Inflammatory macrophage treated with lipopolysaccharide for 1 hour (primary cell): Measurements from ENCODE around the gene CUBN.

Experiments used
- DNase-seq, 2 donors: peaks; one replicate each; pipeline ENCODE4 v3.0.0-alpha.2; 2020 to 2022

The CUBN gene

DNA sequence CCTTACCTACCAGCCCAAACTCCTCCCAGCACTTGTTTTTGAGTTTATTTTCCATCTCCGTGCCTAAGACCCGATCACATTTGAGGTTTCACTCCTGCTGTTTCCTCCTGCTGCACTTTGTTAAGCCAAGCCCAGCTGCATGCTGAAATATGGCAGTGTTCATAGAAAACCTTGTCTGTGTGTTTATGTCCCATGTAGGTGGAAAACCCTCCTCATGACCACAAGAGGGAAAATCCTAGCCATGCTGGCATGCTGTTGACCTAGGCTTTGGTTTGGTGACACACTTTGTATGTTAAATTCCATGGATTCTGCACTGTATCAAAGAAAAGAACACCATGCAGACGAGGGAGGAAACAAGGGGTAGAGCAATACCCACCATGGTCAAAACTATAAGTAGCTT, 154.4 kb downstream of the CUBN start:
- peak in 1 of 2 donors; percentile 32 for DNase-seq

DNA sequence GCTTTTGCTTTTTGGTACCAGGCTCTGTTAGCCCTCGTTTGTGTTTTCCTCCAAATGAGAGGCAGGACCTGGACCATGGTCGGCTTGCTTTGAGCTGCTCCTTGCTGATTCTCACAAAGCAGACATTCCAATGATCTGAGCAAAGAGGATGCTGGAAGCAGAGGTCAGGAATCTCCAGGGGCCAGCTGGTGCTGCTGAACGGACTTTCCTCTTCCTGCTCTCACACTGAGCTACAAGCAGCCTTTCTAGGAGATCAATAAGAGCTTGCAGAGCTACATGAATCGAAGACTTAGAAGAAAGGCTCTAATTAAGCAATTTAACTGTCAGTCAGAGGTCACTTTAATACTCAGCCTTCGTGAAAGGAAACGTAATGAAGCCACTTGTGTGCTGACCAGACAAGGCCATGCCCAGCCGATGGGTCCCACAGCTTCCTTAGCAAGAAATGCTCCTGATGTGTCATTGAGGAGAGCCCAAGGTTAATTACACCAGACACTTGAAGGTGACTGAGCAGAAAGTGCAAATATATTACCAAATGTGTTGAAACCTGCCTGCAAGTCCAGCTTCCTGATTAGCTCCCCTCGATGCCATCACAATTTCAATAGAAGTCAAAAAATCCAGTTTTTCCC, 161.1 kb downstream of the CUBN start:
- peak; percentile 53 to 55 for DNase-seq

GRCh38 chr10:16967866-16968415, 161.7 kb downstream of the CUBN start:
- DNase-seq = no peak

DNA sequence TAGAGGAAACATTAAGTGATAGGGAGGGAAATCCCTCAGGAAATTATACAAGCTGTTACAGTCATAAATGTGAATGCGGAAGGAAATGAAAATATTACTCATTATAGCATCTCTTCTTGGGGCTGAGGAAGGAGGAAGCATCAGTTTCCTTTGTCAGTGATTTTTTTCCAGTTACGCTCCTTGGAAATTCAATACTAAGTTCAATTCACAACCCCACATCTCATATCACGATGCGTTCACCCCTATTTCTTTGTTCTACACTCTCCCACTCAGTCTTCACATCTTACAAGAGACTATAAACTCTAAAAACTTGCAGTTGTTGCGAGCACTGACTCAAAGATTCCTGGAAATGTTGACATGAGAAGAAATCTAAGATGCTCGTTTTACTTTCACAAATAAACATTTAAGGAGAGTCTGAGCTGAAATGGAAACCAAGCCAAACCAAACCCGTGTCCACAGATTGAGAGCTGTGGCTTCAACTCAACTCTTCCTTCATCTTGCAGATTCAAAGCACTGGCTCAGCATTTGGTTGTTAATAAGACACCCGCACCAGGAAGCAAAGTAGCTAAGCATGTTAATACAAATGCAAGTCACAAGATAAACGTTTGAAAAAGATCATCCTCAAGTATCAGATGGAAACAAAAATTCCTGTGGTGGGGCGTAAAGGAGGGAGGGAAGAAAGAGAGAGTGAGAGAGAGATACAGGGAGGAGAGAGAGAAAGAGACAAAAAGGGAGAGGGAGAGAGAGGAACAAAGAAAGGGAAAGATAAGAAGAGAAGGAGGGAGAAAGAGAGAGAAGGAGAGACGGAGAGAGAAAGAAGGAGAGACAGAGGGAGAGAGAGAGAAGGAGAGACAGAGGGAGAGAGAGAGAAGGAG, 162.4 kb downstream of the CUBN start:
- DNase-seq = peak; percentile 72 to 83

DNA sequence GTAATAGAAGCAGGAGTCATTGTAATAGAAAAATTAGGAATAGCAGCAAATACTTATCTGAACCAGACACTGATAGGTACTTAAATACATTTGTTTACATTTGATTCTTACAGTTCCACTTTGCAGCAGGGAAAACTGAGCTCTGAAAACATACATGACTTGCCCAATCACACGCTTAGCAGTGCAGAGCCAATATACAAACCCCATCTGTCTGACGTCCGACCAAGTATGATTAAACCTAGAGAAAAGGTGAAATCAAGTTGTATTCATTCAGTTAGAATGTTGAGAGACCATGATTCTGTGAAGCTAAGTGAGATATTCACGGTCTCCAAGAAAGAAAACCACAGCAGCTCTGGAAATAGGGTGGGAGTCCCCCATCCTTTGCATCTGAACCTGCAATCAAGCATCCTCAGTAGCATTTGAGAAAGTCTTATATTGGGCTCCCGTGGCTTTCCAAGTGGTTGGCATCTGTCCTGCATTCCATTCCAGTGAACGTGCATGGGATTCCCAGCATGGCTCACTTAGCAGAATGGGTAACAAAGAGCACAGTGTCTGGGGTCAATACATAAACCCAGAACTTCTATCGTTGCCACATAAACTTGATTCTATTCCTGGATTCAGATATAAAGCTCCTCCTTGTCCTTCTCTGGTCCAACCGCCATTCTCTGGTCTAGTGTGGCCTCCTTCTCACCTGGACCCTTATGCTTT, 163.7 kb downstream of the CUBN start:
- DNase-seq = no peak

DNA sequence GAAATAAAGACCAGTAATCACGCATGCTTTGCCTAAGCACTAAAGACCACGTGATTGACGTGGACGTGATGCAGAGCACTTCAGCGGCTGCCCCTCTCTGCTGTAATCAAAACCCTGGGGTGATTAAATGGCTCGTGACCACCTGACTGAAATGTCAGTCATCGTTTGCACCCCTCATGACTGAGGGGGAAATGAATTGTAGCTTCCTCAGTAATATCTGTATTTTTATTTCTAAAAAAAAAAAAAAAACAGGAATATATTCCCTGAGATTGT, 164.3 kb downstream of the CUBN start:
- no peak for DNase-seq

DNA sequence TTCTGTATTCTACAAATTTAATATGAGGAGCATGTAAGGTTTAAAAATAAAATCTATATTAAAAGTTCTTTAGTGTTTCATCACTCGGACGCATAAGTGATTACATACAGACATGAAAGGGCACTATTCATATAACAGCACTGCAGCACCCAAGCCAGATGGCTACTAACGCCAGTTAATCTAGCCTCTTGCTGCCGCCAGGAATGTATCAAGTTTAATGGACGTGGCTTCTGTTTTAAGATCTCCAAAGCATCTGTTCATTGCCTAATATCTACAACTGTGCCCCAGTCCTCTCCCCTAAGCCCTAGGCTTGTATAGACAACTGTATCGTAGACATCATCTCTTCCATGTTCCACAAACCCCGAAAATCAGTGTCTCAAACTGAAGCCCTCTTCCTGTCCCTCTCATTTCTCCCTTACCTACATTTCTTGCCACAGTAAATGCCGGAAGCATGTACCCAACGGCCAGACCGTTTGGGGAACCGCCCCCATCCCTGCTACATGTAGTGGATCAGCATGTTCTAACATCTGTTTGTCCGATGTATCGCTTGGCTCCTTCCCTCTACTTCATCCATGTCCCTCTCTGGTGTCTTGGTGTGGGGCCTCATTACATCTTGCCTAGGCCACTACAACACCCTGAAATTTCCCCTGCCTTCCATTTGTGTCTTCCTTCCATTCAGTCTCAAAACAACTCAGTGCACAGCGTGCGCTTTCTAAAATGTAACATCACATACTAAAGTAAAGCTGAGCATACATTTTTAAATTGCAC, 164.9 kb downstream of the CUBN start:
- DNase-seq = no peak

- peak; percentile 13 to 38 for DNase-seq
Measured at GRCh38 chr10:16960551-16960950, 169.1 kb downstream of the CUBN start.

- no peak for DNase-seq
Measured at GRCh38 chr10:16957038-16957437, 172.6 kb downstream of the CUBN start.

- no peak for DNase-seq
Measured at GRCh38 chr10:16954280-16955030, 175.2 kb downstream of the CUBN start.

- no peak for DNase-seq
Measured at GRCh38 chr10:16953270-16953669, 176.3 kb downstream of the CUBN start.

- no peak for DNase-seq
Measured at GRCh38 chr10:16952610-16953009, 177.0 kb downstream of the CUBN start.

- no peak for DNase-seq
Measured at GRCh38 chr10:16952080-16952479, 177.5 kb downstream of the CUBN start.

GRCh38 chr10:16950656-16951601, 178.7 kb downstream of the CUBN start:
- DNase-seq = no peak

- DNase-seq = no peak
Measured at GRCh38 chr10:16949816-16950215, 179.8 kb downstream of the CUBN start.

GRCh38 chr10:16948361-16948760, 181.2 kb downstream of the CUBN start:
- no peak for DNase-seq

DNA sequence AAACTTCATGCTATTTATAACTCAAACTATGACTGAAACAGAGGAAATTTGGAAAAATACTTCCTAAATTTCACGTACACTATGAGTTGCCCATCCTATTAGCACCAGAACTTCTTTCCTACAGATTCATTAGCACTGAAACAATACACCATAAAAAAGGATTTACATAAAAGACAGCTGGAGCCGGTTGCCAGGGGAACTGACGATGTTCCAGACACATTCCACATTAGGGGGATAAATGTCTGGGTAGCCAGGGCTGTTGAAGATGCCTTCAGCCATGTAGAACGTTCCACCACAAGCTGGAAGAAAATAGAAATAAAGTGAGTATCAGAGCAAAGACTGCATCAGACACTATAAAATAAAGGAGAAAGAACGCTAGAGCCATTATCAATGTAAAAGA, 182.5 kb downstream of the CUBN start:
- no peak for DNase-seq

- DNase-seq = no peak
Measured at GRCh38 chr10:16945593-16945992, 184.0 kb downstream of the CUBN start.

GRCh38 chr10:16944986-16945385, 184.6 kb downstream of the CUBN start:
- DNase-seq = no peak

DNA sequence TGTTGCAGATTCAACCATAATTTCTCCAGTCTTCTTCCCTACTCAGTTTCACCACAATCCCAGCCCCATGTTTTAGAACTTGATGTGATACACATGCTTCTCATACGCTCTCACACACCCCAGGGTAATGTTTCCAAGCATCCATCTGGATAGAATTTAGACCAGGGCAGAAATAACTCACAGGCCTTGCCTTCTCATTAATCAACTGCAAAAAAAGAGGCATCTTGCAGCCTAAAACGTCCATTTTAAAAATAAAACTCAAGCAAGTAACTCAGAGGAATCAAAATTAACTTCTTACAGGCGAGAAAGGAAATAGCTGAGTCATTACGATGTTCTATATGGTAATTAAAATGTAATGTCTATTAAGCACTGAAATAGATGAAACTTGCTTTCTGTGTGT, 185.2 kb downstream of the CUBN start:
- DNase-seq = no peak
